ENCODE measurements around the gene ZNF736.

ZNF736 gene

GRCh38 chr7:64400401-64400800 lies 86.6 kb downstream of the ZNF736 start:
- no peak for TF ChIP-seq EZH2phosphoT487 (IDR thresholded peaks at IDR 0.05; ENCODE audit: borderline replicate concordance)
- no peak for TF ChIP-seq CTCF (conservative IDR thresholded peaks at IDR 0.05; ENCODE audit: low read length)
- no peaks in the 10 kb centered on the region for H3K36me3 ChIP-seq (ENCODE audit: insufficient read depth, low read length)
- no peaks in the 10 kb centered on the region for H4K20me1 ChIP-seq (ENCODE audit: insufficient read depth, low read length, poor library complexity, severe bottlenecking)
- H3F3A ChIP-seq (ENCODE audit: low read depth), result no peaks in the 10 kb centered on the region
- no peaks in the 10 kb centered on the region; the same call in 1 of the 2 replicates for H3K9me3 ChIP-seq (ENCODE audit: insufficient read depth, low read depth, low read length)
- H3K4me2 ChIP-seq (ENCODE audit: low read depth, low read length, poor library complexity, severe bottlenecking), result no peak overlapping the region
- H3K4me1 ChIP-seq (ENCODE audit: insufficient read depth, low read length, poor library complexity, severe bottlenecking), result no peaks in the 10 kb centered on the region
- no peak overlapping the region for H3K4me3 ChIP-seq (ENCODE audit: low read length, poor library complexity, severe bottlenecking)
- no peak overlapping the region for H3K9ac ChIP-seq (ENCODE audit: low read depth, low read length, poor library complexity, severe bottlenecking)
- no peaks in the 10 kb centered on the region for H3K27me3 ChIP-seq (ENCODE audit: insufficient read depth, low read length, poor library complexity, severe bottlenecking)
- no peak overlapping the region for H2AFZ ChIP-seq (ENCODE audit: low read length)
- no peaks in the 10 kb centered on the region for H3K79me2 ChIP-seq (ENCODE audit: insufficient read depth, low read length)
- H3K9me2 ChIP-seq (replicated peaks; ENCODE audit: low read depth, low read length), result no peaks in the 10 kb centered on the region
